ENCODE results near the gene LILRB4. TPM values are rescaled to one million over a fixed set of nuclear protein-coding genes. Genes with fewer than 3 reads are reported as not detected.

Gene LILRB4
- total RNA-seq, 1 experiment from 2014 or later = not detected

Small RNA genes lying within 50 kb of the gene (microRNA-seq; reads per million reads assigned to microRNA genes)
- gene MIR8061 (ENCODE audit: borderline number of aligned reads) = not detected

Other genes starting within 250 kb of the LILRB4 start
- gene TTYH1, start 247.5 kb upstream of the LILRB4 start, total RNA-seq (2021; ENCODE audit: unreplicated experiment) = 0.37 TPM
- gene LENG8, start 213.8 kb upstream of the LILRB4 start, total RNA-seq (2021; ENCODE audit: unreplicated experiment) = 196 TPM
- 9.0 TPM for gene LENG9, start 199.2 kb upstream of the LILRB4 start, total RNA-seq (2021; ENCODE audit: unreplicated experiment)
- 0.64 TPM for gene CDC42EP5, start 189.7 kb upstream of the LILRB4 start, total RNA-seq (2021; ENCODE audit: unreplicated experiment)
- gene LAIR2, start 160.2 kb upstream of the LILRB4 start, total RNA-seq (2021; ENCODE audit: unreplicated experiment) = not detected
- gene LILRA2, start 89.2 kb upstream of the LILRB4 start, total RNA-seq (2021; ENCODE audit: unreplicated experiment) = not detected
- gene LILRA1, start 69.4 kb upstream of the LILRB4 start, total RNA-seq (2021; ENCODE audit: unreplicated experiment) = not detected
- not detected for gene LILRB1, start 32.5 kb upstream of the LILRB4 start, total RNA-seq (2021; ENCODE audit: unreplicated experiment)
- gene KIR3DL3, start 61.5 kb downstream of the LILRB4 start, total RNA-seq (2021; ENCODE audit: unreplicated experiment) = not detected
- not detected for gene KIR2DL3, start 75.5 kb downstream of the LILRB4 start, total RNA-seq (2021; ENCODE audit: unreplicated experiment)
- gene KIR2DL1, start 106.8 kb downstream of the LILRB4 start, total RNA-seq (2021; ENCODE audit: unreplicated experiment) = not detected
- not detected for gene KIR2DL4, start 140.6 kb downstream of the LILRB4 start, total RNA-seq (2021; ENCODE audit: unreplicated experiment)
- not detected for gene KIR3DL1, start 153.5 kb downstream of the LILRB4 start, total RNA-seq (2021; ENCODE audit: unreplicated experiment)
- gene KIR2DS4, start 169.7 kb downstream of the LILRB4 start, total RNA-seq (2021; ENCODE audit: unreplicated experiment) = not detected
- gene KIR3DL2, start 187.5 kb downstream of the LILRB4 start, total RNA-seq (2021; ENCODE audit: unreplicated experiment) = not detected
- not detected for gene FCAR, start 211.2 kb downstream of the LILRB4 start, total RNA-seq (2021; ENCODE audit: unreplicated experiment)
- gene NCR1, start 243.2 kb downstream of the LILRB4 start, total RNA-seq (2021; ENCODE audit: unreplicated experiment) = not detected

Data from HCT116 (cell line).